ENCODE measurements around the gene MCF2L. TPM values are rescaled to one million over a fixed set of nuclear protein-coding genes. Genes with fewer than 3 reads are reported as not detected.

Gene MCF2L
- total RNA-seq, 1 donor from 2014 or later: 83.0 TPM

GRCh38 chr13:113088691-113089020 is 119.6 kb downstream of the MCF2L start:
- H3K27me3 Mint-ChIP-seq (ENCODE audit: unreplicated experiment): peaks cover 11% of the 10 kb centered on the region
- peak; percentile 5 for DNase-seq
- TF ChIP-seq, protein P1, sequence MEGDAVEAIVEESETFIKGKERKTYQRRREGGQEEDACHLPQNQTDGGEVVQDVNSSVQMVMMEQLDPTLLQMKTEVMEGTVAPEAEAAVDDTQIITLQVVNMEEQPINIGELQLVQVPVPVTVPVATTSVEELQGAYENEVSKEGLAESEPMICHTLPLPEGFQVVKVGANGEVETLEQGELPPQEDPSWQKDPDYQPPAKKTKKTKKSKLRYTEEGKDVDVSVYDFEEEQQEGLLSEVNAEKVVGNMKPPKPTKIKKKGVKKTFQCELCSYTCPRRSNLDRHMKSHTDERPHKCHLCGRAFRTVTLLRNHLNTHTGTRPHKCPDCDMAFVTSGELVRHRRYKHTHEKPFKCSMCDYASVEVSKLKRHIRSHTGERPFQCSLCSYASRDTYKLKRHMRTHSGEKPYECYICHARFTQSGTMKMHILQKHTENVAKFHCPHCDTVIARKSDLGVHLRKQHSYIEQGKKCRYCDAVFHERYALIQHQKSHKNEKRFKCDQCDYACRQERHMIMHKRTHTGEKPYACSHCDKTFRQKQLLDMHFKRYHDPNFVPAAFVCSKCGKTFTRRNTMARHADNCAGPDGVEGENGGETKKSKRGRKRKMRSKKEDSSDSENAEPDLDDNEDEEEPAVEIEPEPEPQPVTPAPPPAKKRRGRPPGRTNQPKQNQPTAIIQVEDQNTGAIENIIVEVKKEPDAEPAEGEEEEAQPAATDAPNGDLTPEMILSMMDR (IDR thresholded peaks at IDR 0.05; ENCODE audit: partially characterized antibody, unreplicated experiment): no peak
- peaks cover 9% of the 10 kb centered on the region for H3K4me1 Mint-ChIP-seq (ENCODE audit: low read depth, unreplicated experiment)
- H3K27ac Mint-ChIP-seq (ENCODE audit: unreplicated experiment): peak overlapping the region; percentile 15
- H3K36me3 Mint-ChIP-seq (ENCODE audit: unreplicated experiment): no peaks in the 10 kb centered on the region
- no peak overlapping the region for H3K4me3 Mint-ChIP-seq (ENCODE audit: unreplicated experiment)
- H3K9me3 Mint-ChIP-seq (ENCODE audit: unreplicated experiment): peaks cover 6% of the 10 kb centered on the region

GRCh38 chr13:113089693-113090414 is 120.8 kb downstream of the MCF2L start:
- Mint-ChIP-seq H3K27me3 (ENCODE audit: unreplicated experiment) (peaks cover 11% of the 10 kb centered on the region), H3K27ac (ENCODE audit: unreplicated experiment) (no peak overlapping the region), H3K9me3 (ENCODE audit: unreplicated experiment) (peaks cover 6% of the 10 kb centered on the region), H3K36me3 (ENCODE audit: unreplicated experiment) (no peaks in the 10 kb centered on the region), H3K4me1 (ENCODE audit: low read depth, unreplicated experiment) (peaks cover 4% of the 10 kb centered on the region), H3K4me3 (ENCODE audit: unreplicated experiment) (no peak overlapping the region)
- DNase-seq: peak; percentile 13
- TF ChIP-seq, protein P1 (IDR thresholded peaks at IDR 0.05; ENCODE audit: partially characterized antibody, unreplicated experiment): no peak

- Mint-ChIP-seq H3K9me3 (ENCODE audit: unreplicated experiment) (peaks cover 10% of the 10 kb centered on the region), H3K4me1 (ENCODE audit: low read depth, unreplicated experiment) (peaks cover 4% of the 10 kb centered on the region), H3K36me3 (ENCODE audit: unreplicated experiment) (no peaks in the 10 kb centered on the region), H3K27me3 (ENCODE audit: unreplicated experiment) (peaks cover 12% of the 10 kb centered on the region), H3K27ac (ENCODE audit: unreplicated experiment) (no peak overlapping the region), H3K4me3 (ENCODE audit: unreplicated experiment) (no peak overlapping the region)
- TF ChIP-seq, protein P1 (IDR thresholded peaks at IDR 0.05; ENCODE audit: partially characterized antibody, unreplicated experiment): no peak
- peak; percentile 20 for DNase-seq
Measured at GRCh38 chr13:113090415-113090770, 121.4 kb downstream of the MCF2L start.

- Mint-ChIP-seq H3K27ac (ENCODE audit: unreplicated experiment) (no peak overlapping the region), H3K9me3 (ENCODE audit: unreplicated experiment) (peaks cover 10% of the 10 kb centered on the region), H3K4me3 (ENCODE audit: unreplicated experiment) (no peak overlapping the region), H3K36me3 (ENCODE audit: unreplicated experiment) (no peaks in the 10 kb centered on the region), H3K4me1 (ENCODE audit: low read depth, unreplicated experiment) (peaks cover 4% of the 10 kb centered on the region), H3K27me3 (ENCODE audit: unreplicated experiment) (peaks cover 14% of the 10 kb centered on the region)
- DNase-seq: peak; percentile 9
- TF ChIP-seq, protein P1 (IDR thresholded peaks at IDR 0.05; ENCODE audit: partially characterized antibody, unreplicated experiment): no peak
Measured at GRCh38 chr13:113090806-113091205, 121.8 kb downstream of the MCF2L start.

- Mint-ChIP-seq H3K27me3 (ENCODE audit: unreplicated experiment) (peaks cover 14% of the 10 kb centered on the region), H3K9me3 (ENCODE audit: unreplicated experiment) (peaks cover 10% of the 10 kb centered on the region)
Measured at GRCh38 chr13:113091211-113091771, 122.3 kb downstream of the MCF2L start.

More at GRCh38 chr13:113091211-113091771, 122.3 kb downstream of the MCF2L start:
- peak; percentile 11 for DNase-seq
- Mint-ChIP-seq H3K4me3 (ENCODE audit: unreplicated experiment) (no peak overlapping the region), H3K27ac (ENCODE audit: unreplicated experiment) (no peak overlapping the region), H3K4me1 (ENCODE audit: low read depth, unreplicated experiment) (peaks cover 4% of the 10 kb centered on the region), H3K36me3 (ENCODE audit: unreplicated experiment) (no peaks in the 10 kb centered on the region)
- TF ChIP-seq, protein P1 (IDR thresholded peaks at IDR 0.05; ENCODE audit: partially characterized antibody, unreplicated experiment): no peak
